RPMI7951 (cell line): Measurements from ENCODE around the gene UBQLN4. TPM values are rescaled to one million over a fixed set of nuclear protein-coding genes. Genes with fewer than 3 reads are reported as not detected.
"Not testable (repeated sequence)": the region's sequence is repeated elsewhere in the genome, so short reads cannot be mapped to it uniquely, and the experiment has no call there.

Source experiments
- DNase-seq: peaks from one replicate; pipeline ENCODE4 v3.0.0-alpha.2; 2012; ENCODE audit warnings: low read depth
- total RNA-seq: library from RNA; depleted of rRNA; stranded (reverse); fragments of >200 nt; shearing (Covaris generic); gene quantifications from 2 replicates; pipeline ENCODE4 v1.2.3, GENCODE V29; 2014

The UBQLN4 gene
- total RNA-seq, 1 experiment from 2014 or later, result 19.6 TPM

- no peak for DNase-seq
These were observed 27.8 kb upstream of the UBQLN4 start for GRCh38 chr1:156081180-156081916.

- DNase-seq, result no peak
These were observed 27.2 kb upstream of the UBQLN4 start for GRCh38 chr1:156080863-156081179.

- DNase-seq, result no peak
These were observed 26.8 kb upstream of the UBQLN4 start for GRCh38 chr1:156080241-156080862.

GRCh38 chr1:156079762-156080161 is 26.2 kb upstream of the UBQLN4 start:
- no peak for DNase-seq

- DNase-seq, result no peak
These were observed 25.1 kb upstream of the UBQLN4 start for GRCh38 chr1:156078728-156079127.

GRCh38 chr1:156077430-156077760 is 23.8 kb upstream of the UBQLN4 start:
- DNase-seq, result no peak

- no peak for DNase-seq
These were observed 23.2 kb upstream of the UBQLN4 start for GRCh38 chr1:156076609-156077429.

- no peak for DNase-seq
These were observed 22.2 kb upstream of the UBQLN4 start for GRCh38 chr1:156075775-156076204.

- no peak for DNase-seq
These were observed 21.6 kb upstream of the UBQLN4 start for GRCh38 chr1:156075162-156075561.

GRCh38 chr1:156074661-156075060 is 21.1 kb upstream of the UBQLN4 start:
- no peak for DNase-seq

GRCh38 chr1:156073740-156074139 is 20.1 kb upstream of the UBQLN4 start:
- DNase-seq, result no peak

GRCh38 chr1:156073110-156073687 is 19.6 kb upstream of the UBQLN4 start:
- DNase-seq, result no peak

GRCh38 chr1:156072251-156072650 is 18.7 kb upstream of the UBQLN4 start:
- DNase-seq, result no peak

- DNase-seq, result not testable (repeated sequence)
These were observed 17.8 kb upstream of the UBQLN4 start for GRCh38 chr1:156071332-156071816.

GRCh38 chr1:156070548-156070947 is 16.9 kb upstream of the UBQLN4 start:
- no peak for DNase-seq

- no peak for DNase-seq
These were observed 16.2 kb upstream of the UBQLN4 start for GRCh38 chr1:156069490-156070455.

- DNase-seq, result no peak
These were observed 13.7 kb upstream of the UBQLN4 start for GRCh38 chr1:156067262-156067661.

GRCh38 chr1:156065871-156066270 is 12.3 kb upstream of the UBQLN4 start:
- no peak for DNase-seq

- no peak for DNase-seq
These were observed 11.6 kb upstream of the UBQLN4 start for GRCh38 chr1:156065212-156065611.

- DNase-seq, result no peak
These were observed 11.0 kb upstream of the UBQLN4 start for GRCh38 chr1:156064615-156065014.

GRCh38 chr1:156063997-156064285 is 10.3 kb upstream of the UBQLN4 start:
- no peak for DNase-seq
